ENCODE measurements around the gene CATSPER3.

The CATSPER3 gene

DNA sequence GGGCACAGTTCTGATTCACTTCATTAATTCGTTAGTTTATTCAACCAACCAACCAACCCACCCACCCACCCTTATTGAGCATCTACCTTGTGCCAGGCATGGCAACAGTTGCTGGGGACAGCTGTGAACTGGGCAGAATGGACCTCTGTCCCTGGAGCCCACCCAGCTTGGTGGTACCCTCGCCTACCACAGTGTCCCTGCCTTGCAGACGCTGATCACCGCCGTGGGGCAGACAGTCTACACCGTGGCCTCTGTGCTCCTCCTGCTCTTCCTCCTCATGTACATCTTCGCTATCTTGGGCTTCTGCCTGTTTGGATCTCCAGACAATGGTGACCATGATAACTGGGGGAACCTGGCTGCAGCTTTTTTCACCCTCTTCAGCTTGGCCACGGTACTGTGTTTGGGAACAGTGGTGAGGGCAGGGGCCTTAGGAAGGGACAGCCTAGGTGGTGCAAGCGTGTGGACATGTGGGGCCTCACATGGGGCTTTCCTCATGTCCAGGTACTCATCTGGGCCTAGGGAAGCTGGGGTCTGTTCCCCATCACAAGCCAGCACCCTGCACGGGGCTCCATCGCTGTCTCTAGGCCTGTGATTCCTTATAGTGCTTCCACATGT lies 40.1 kb downstream of the CATSPER3 start:
- in situ Hi-C loops (cut with HindIII; ENCODE audit: low pct_ligation_motif_present, low pct_unique_long_range_greater_than_20kb, low sequenced_read_pairs): no loop called here

DNA sequence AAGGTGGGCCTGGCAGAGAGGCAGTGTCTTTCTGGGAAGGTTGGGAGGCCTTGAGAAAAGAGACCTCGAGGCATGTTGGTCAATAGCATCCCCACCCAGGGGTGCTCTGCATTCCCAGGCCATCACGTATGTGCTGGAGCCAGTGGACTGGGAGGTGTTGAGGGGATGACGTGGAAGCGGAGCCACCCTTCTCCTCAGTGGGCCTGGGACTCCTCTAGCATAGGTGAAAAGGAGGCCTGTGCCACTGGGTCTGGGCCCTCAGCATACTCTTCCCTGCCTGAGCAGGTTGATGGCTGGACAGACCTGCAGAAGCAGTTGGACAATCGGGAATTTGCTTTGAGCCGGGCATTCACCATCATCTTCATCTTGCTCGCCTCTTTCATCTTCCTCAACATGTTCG lies 40.8 kb downstream of the CATSPER3 start:
- in situ Hi-C loops (cut with HindIII; ENCODE audit: low pct_ligation_motif_present, low pct_unique_long_range_greater_than_20kb, low sequenced_read_pairs): no loop called here
- DNase-seq: no peak

More for the DNA sequence above, 40.1 kb downstream of the CATSPER3 start:
- DNase-seq: no peak

DNA sequence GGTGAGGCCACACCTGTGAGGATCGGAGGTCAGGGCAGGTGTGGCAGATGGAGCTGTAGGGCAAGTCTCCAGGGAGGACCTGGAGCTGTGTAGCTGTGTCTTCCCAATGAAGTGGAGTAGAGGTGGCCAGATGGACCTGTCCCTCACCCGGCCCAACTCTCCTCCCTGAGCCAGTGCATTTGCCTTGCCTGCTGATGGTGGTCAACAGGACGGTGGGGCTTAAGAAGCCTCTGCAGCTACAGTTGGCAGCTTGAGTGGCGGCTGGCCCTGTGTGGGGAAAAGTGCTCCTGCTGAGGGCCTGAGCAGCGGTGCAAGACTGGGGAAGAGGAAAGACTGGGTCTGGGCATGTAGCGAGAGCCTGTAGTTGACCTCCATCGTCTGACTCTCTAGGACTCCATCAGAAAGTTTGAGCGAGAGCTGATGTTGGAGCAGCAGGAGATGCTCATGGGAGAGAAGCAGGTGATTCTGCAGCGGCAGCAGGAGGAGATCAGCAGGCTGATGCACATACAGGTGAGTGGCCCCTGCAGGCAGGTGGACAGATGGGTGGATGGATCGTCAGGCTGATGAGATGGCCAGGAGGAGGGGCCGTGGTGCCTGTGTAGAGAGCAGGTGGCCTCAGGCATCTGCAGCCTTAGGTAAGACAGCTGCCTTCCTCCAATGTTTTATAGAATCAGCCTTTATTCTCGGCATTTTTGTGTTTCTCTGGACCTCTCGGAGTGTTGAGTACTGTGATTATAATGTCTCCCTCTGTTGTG lies 41.5 kb downstream of the CATSPER3 start:
- DNase-seq: no peak
- in situ Hi-C loops (cut with HindIII; ENCODE audit: low pct_ligation_motif_present, low pct_unique_long_range_greater_than_20kb, low sequenced_read_pairs): no loop called here

DNA sequence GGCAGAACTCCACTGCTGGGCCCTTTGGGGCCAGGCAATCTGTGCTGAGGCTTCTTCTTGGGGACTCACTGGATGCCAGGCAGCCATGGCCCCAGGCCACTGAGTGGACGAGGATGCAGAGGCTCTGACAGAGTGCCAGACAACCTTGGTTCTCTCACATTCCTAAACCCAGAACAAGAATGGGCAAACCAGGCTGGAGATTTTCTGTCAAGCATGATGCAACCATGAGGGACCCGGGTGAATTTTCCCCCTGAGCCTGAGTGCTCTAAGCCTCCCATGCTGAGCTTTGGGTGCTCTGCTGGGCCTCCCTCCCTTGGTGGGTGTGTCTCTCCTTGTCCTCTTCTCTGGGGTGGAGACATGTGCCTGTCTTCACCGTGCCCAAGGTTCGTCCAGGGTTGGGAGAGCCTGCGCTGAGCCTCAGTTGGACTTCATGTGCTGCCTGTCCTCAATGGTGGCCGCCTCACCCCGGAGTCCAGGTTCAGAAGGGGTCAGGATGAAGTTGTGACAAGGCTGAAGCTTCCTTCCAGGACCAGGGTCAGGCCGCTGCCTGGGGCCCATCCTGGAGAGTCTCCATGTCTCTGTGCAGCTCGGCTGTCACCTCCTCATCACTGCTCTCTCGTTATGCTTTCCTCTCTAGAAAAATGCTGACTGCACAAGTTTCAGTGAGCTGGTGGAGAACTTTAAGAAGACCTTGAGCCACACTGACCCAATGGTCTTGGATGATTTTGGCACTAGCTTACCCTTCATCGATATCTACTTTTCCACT lies 42.2 kb downstream of the CATSPER3 start:
- in situ Hi-C loops (cut with HindIII; ENCODE audit: low pct_ligation_motif_present, low pct_unique_long_range_greater_than_20kb, low sequenced_read_pairs): no loop called here
- DNase-seq: no peak

DNA sequence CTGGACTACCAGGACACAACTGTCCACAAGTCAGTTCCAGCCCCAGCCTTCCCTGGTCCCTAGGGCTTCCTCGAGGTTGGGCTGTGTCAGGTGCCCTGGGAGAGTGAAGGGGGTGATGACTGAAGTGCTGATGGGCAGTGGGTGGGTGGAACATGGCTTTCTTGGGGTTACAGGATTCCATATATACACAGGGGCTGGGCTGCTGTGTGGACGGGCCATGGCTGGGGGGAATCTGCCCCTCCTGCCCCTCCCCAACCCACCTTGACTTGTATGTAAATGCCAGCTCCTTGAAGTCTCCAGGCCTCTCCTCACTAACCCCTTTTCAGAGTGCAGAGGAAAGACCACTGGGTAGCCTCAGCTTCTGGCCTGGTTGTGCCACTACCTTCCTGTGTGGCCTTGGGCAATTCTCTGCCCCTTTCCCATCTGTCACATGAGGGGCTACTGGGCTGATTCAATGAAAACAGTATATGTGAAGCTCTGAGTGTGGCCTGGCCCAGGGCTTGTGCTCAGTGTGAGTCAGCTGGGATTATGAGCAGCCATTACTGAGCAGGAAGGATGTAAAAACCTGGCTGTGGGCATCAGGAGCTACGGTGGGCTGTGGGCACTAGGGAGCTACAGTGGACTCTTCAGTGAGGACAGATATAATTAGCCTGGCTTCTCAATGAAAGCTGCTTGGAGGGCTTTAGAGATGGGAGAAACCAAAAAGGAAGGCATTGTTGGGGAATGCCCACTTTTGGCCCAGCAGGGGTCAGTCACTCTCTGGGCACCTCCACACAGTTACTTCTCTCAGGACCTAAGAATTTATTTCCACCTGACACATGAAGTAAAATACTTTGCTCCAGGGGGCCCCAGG lies 43.0 kb downstream of the CATSPER3 start:
- in situ Hi-C loops (cut with HindIII; ENCODE audit: low pct_ligation_motif_present, low pct_unique_long_range_greater_than_20kb, low sequenced_read_pairs): no loop called here
- DNase-seq: peak; percentile 8

DNA sequence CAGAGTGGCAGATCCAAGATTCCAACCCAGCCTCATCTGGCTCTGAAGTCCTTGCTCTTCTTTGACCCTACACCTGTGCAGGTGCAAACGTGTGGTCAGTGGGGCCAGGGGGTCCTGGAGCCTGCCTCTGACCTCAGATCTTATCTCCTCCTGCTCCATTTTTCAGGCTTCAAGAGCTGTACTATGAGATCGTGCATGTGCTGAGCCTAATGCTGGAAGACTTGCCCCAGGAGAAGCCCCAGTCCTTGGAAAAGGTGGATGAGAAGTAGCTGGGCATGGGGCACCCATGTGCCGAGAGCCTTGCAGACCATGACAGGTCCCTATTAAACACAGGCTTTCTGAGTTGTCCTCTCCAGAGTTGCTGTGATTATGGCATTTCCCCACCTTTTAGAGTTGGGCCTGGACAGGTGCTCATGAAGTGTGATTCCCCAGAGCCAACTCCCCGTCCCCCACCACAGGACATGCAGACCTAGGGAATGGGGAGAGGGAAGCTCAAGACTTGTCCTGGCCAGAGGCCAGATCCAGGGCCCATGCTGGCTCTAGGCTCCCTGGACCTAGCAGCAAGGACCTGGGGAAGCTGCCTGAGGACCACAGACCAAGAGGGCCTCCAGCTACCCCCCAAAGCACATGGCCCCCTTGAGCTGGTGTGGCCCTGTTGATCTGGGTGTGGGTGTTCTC lies 43.8 kb downstream of the CATSPER3 start:
- in situ Hi-C loops (cut with HindIII; ENCODE audit: low pct_ligation_motif_present, low pct_unique_long_range_greater_than_20kb, low sequenced_read_pairs): no loop called here
- DNase-seq: no peak

DNA sequence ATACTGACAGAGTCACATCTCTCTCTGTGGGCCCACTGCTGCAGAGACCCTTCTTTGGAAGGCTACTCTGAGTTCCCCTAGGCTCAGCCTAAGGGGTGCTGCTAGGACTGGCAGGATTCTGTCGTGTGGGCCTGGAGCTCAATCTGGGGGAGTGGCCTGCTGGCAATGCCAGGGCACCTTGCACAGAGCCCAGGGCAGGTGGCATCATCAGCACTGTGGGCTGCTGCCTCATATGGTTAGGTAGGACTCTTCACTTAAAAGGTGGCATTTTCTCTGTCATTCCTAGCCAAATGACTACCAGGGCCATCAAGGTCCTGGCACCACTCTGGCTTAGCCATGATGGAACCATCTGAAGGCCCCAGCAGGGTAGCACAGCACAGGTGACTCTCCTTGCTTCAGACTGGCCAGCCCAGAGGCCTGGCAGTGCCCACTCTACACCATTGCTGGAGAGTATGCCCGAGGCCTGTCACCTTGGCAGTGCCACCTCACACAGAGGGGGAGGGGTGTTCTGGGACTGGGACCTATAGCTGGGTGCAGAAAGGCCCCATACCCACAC lies 44.4 kb downstream of the CATSPER3 start:
- in situ Hi-C loops (cut with HindIII; ENCODE audit: low pct_ligation_motif_present, low pct_unique_long_range_greater_than_20kb, low sequenced_read_pairs): no loop called here
- no peak for DNase-seq

DNA sequence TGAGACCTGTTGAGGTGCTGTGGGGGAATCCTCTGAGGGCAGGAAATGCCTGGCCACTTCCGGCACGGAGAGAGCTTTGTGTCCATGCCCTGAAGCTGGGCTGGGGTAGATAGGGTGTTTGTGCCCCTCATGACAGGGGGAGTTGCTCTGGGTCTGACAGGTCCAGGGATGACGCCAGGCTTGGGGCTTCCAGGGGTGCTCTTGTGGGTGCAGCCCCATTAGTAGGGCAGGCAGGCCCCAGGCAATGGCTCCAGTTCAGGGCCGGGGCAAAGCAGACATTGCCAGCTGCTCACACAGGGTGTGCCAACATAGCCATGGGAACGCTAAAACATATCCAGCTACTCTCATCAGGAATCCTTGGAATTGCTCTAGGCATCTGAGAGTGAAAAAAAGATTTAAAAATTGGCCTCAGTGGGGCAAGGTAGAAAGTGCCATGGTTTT lies 45.3 kb downstream of the CATSPER3 start:
- in situ Hi-C loops (cut with HindIII; ENCODE audit: low pct_ligation_motif_present, low pct_unique_long_range_greater_than_20kb, low sequenced_read_pairs): no loop called here
- no peak for DNase-seq

DNA sequence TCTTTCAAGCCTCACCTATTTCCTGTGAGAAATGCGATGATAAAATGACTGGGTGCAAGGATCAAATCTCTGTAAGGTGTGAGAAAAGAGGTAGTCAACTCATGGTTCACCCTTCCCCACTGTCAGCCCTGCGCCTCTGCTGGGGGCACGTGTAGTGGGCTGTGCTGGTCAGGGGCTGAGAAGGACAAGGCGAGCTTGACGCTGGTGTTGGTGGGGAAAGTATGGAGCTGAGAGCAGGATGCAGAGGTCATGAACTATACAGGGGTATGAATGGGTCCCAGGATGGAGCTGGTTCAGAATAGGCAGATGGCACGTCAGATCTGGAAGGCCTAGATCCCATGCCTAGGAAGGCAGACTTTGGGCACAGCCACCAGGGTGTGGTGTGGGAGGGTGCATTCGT lies 45.7 kb downstream of the CATSPER3 start:
- in situ Hi-C loops (cut with HindIII; ENCODE audit: low pct_ligation_motif_present, low pct_unique_long_range_greater_than_20kb, low sequenced_read_pairs): no loop called here

DNA sequence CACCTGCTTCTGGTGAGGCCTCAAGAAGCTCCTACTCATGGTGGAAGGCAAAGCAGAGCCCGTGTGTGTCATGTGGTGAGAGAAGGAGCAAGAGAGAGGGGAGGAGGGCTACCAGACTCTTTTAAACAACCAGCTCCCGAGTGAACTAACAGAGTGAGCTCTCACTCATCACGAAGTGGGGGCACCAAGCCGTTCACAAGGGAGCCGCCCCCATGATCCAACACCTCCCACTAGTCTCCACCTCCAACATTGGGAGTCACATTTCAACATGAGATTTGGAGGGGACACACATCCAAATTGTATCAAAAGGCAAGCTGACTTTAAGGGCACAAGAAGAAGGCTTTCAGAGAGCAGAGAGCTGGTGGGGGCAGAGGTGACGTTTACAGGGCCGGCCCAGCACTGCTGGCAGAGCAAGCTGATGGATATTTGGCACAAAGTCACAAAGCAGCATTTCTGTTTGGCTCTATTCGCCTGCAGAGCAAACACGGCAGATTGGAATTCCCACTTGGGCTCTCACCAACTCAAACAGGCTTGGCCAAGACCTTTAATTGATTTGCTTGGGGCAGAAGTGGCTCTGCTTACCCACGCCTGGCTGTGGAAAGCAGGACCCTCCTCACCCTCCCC lies 46.4 kb downstream of the CATSPER3 start:
- in situ Hi-C loops (cut with HindIII; ENCODE audit: low pct_ligation_motif_present, low pct_unique_long_range_greater_than_20kb, low sequenced_read_pairs): no loop called here
- no peak for DNase-seq

More for the DNA sequence above, 45.7 kb downstream of the CATSPER3 start:
- no peak for DNase-seq

DNA sequence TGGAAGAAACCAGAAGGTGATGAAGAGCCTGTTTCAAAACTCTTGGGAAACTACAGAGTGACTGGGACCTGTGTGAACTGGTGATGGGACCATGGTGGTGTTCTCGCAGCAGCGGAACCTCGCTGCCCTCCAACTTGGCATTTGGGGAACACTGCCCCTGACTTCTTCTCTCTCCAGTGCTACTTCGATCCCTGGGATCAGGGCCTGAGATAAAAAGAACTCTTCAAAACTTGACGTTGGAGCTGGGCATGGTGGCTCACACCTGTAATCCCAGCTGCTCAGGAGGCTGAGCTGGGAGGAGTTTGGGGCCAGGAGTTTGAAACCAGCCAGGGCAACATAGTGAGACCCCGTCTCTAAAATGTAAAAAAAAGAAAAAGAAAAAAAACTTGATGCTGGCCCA lies 48.2 kb downstream of the CATSPER3 start:
- no peak for DNase-seq
- in situ Hi-C loops (cut with HindIII; ENCODE audit: low pct_ligation_motif_present, low pct_unique_long_range_greater_than_20kb, low sequenced_read_pairs): no loop called here

DNA sequence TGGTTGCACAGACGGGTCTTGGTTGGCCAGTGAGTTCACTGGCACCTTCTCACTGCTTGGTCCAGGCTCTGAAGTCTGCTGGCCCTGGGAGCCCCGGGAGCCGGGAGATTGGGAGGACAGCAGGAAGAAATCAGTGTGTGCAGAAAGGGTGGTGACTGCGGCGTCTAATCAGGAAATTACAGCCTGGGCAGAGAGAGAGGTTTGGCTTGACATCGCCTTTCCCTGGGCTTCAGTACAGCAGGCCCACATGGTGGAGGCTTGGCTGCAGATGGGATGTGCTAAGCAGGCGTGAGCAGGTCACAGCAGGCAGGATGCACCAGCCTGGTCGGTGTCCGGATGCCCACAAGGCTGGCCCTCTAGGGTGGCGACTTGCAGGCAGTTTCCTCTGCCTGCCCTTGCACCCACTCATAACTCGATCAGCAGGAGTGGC lies 49.2 kb downstream of the CATSPER3 start:
- in situ Hi-C loops (cut with HindIII; ENCODE audit: low pct_ligation_motif_present, low pct_unique_long_range_greater_than_20kb, low sequenced_read_pairs): no loop called here

DNA sequence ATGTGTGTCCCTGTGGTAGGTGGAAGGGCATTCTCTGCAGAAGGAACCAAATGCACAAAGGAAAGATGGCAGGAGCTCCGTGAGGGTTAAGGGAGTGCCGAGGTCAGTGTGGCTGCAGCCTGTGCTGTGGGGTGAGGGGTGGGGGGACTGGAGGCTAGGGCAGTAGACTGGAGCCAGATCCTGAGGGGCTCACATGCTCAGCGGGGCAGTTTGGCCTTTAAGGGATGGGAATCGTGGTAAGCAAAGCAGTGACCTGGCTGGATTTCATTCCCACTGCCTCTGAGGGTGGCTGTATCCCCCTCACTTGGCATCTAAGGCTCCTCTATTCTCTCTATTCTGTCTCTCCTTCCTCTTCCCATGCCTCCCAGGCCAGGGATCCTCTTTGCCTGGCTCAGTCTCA lies 50.8 kb downstream of the CATSPER3 start:
- in situ Hi-C loops (cut with HindIII; ENCODE audit: low pct_ligation_motif_present, low pct_unique_long_range_greater_than_20kb, low sequenced_read_pairs): no loop called here
- no peak for DNase-seq

More for the DNA sequence above, 49.2 kb downstream of the CATSPER3 start:
- no peak for DNase-seq

DNA sequence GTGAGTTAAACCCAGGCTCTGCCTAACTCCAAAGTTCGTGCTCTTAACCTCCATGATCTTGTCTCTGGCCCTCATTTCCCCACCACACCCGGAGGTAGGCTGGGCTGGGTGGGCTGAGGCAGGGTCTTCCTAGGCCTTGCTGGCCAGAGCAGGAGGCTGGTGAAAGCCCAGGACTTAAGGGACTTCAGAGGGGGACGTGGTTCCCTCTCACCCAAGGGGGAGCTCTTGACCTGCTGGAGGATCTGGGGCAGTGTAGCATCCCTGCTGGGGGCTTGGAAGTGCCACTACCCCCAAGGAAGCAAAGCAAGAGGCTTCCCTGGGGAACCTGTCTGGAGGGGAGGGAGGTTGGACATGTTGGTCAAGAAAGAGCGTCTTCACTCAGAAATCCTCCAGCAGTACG lies 51.6 kb downstream of the CATSPER3 start:
- no peak for DNase-seq
- in situ Hi-C loops (cut with HindIII; ENCODE audit: low pct_ligation_motif_present, low pct_unique_long_range_greater_than_20kb, low sequenced_read_pairs): no loop called here

DNA sequence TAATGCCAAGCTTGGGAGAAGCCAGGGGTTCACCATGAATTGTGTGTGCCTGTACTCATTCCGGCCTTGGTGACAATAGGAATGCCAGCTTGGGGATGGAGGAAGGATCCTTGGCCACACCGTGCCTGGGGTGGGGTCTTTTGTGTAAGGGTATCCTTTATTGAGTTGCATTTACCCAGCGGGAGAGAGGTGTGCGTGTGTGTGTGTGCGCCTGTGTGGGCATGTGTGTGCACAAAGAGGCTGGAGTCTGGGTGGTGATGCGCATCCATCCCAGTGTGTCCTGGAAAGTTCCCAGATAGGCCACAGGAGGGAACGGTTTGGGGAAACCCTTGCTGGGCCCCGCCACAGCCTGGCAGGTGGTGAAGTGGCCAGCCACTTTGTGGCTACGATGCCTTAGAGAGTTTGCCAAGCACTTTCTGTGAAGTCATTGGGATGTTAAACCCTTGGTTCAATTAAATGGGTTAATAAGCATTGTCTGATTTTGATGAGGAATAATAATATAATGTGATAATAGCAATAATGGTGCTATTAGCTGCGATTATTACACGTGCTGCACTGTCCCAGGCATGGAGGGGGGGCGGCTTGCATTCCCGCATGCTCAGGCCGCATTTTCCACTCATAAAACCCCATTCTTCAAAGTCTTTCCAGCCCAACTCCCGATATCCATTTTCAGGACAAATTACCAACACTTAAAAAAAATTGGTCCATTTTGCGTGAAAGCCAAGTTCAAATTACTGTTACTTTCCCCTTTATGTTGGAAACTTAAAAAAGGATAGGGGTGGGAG lies 52.6 kb downstream of the CATSPER3 start:
- DNase-seq: no peak
- in situ Hi-C loops (cut with HindIII; ENCODE audit: low pct_ligation_motif_present, low pct_unique_long_range_greater_than_20kb, low sequenced_read_pairs): no loop called here

DNA sequence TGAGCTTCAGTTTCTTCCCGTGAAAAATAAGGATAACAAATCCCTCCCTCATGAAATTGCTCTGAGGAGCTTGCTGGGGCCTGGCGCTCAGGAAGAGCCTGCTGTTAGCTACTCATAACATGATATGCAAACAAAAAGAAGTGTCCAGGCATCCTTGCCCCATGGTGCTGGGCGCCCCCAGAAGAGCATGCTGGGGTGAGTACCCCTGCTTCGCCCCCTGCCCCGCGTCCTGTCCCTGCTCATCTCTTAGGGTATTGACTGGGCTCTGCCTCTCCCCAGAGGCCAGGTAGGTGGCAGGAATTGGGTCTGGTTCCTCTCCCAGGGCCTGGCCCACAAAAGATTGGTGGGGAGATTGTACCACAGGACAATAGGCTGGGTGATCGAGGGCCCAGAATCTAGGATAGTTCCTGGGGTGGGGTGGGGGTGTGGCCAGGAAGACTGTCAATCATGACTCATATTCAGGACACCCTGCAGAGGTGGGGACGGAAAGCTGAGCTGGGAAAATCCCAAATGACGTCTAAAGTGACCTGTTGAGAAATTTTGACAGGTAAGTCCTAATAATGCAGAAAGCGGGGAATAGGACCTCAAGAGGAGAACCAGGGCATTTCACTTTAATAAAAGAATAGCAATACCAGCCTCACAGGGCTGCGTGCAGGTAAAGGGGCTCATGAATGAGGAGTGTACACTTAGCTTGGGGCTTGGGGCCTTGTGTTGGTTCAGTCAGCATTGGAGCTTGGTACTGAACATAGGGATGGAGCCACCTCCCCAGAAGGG lies 57.4 kb downstream of the CATSPER3 start:
- in situ Hi-C loops (cut with HindIII; ENCODE audit: low pct_ligation_motif_present, low pct_unique_long_range_greater_than_20kb, low sequenced_read_pairs): no loop called here
- DNase-seq: no peak
